8988T (cell line): ENCODE measurements around the gene THAP3.

Source experiments
- DNase-seq: peaks from one replicate; pipeline ENCODE4 v3.0.0; 2011

The THAP3 gene

GRCh38 chr1:6624710-6625583 lies at the start of gene THAP3:
Gene THAP3 (plus strand): TSS chr1:6624868. CDS start chr1:6625219, 351 bp downstream.
- peak; percentile 75 for DNase-seq

GRCh38 chr1:6577831-6578525 lies 46.7 kb upstream of the THAP3 start:
- DNase-seq: no peak

- DNase-seq: no peak
Observed at GRCh38 chr1:6578624-6579373, 45.9 kb upstream of the THAP3 start.

- peak; percentile 96 for DNase-seq
Observed at GRCh38 chr1:6579374-6580118, 45.1 kb upstream of the THAP3 start, which contains the start of gene ZBTB48. Gene ZBTB48 (plus strand): TSS chr1:6579994. CDS start chr1:6580610, 616 bp downstream.

- no peak for DNase-seq
Observed at GRCh38 chr1:6580119-6580592, 44.5 kb upstream of the THAP3 start.

GRCh38 chr1:6580593-6581409 lies 43.9 kb upstream of the THAP3 start:
- peak; percentile 45 for DNase-seq

- peak; percentile 7 for DNase-seq
Observed at GRCh38 chr1:6581561-6582305, 42.9 kb upstream of the THAP3 start.

GRCh38 chr1:6582370-6582769 lies 42.3 kb upstream of the THAP3 start:
- DNase-seq: no peak

GRCh38 chr1:6584126-6585080 lies 40.3 kb upstream of the THAP3 start:
- no peak for DNase-seq

GRCh38 chr1:6585081-6585722 lies 39.5 kb upstream of the THAP3 start:
- DNase-seq: no peak

GRCh38 chr1:6585841-6586240 lies 38.8 kb upstream of the THAP3 start:
- no peak for DNase-seq

- DNase-seq: no peak
Observed at GRCh38 chr1:6586404-6586816, 38.3 kb upstream of the THAP3 start.

- no peak for DNase-seq
Observed at GRCh38 chr1:6587261-6588005, 37.2 kb upstream of the THAP3 start.

- DNase-seq: no peak
Observed at GRCh38 chr1:6588128-6588892, 36.4 kb upstream of the THAP3 start.

GRCh38 chr1:6588893-6589520 lies 35.7 kb upstream of the THAP3 start:
- DNase-seq: no peak

- DNase-seq: no peak
Observed at GRCh38 chr1:6590046-6590445, 34.6 kb upstream of the THAP3 start.

- DNase-seq: no peak
Observed at GRCh38 chr1:6591222-6591621, 33.4 kb upstream of the THAP3 start.
